K562 (cell line): Measurements from ENCODE around the gene ALG14. TPM values are rescaled to one million over a fixed set of nuclear protein-coding genes. Genes with fewer than 3 reads are reported as not detected.

Source experiments
- BHLHE40 ChIP-seq: IDR thresholded peaks from 2 replicates; pipeline ENCODE4 v1.6.1; 2011; ENCODE audit warnings: low read length, improper control_type of control experiment
- C11orf30 ChIP-seq: fragments of 450-650 bp; IDR thresholded peaks from 2 replicates; pipeline ENCODE4 v1.6.1; 2016; ENCODE audit warnings: low read depth, mild to moderate bottlenecking
- CREBBP ChIP-seq: IDR thresholded peaks from one replicate; pipeline ENCODE4 v1.6.1; 2012; ENCODE audit warnings: low read depth, mild to moderate bottlenecking, control low read depth, inconsistent platforms, low read length
- CREM ChIP-seq: IDR thresholded peaks from 2 replicates; pipeline ENCODE4 v1.6.1; 2014; ENCODE audit warnings: antibody characterized with exemption, low read depth
- E4F1 ChIP-seq: fragments of 250-450 bp; sonication (Bioruptor Pico); IDR thresholded peaks from 2 replicates; pipeline ENCODE4 v1.5.0; 2021; ENCODE audit warnings: mild to moderate bottlenecking, borderline replicate concordance
- ELF1 ChIP-seq: fragments of 200-800 bp; sonication (Bioruptor generic); IDR thresholded peaks from 2 replicates; pipeline ENCODE4 v1.6.1; 2016; ENCODE audit warnings: missing genetic modification characterization, missing compliant biosample characterization
- EP400 ChIP-seq: fragments of 450-650 bp; IDR thresholded peaks from 2 replicates; pipeline ENCODE4 v1.6.1; 2017; ENCODE audit warnings: antibody characterized with exemption, mild to moderate bottlenecking, moderate library complexity
- ETS1 ChIP-seq: conservative IDR thresholded peaks from 2 replicates; pipeline ENCODE4 v1.6.1; 2011; ENCODE audit warnings: low read depth, mild to moderate bottlenecking, low read length; ENCODE audit not compliant: control insufficient read depth
- ETV1 ChIP-seq: fragments of 450-650 bp; conservative IDR thresholded peaks from 2 replicates; pipeline ENCODE4 v1.6.1; 2016; ENCODE audit warnings: missing genetic modification characterization, control low read depth, low read depth, missing compliant biosample characterization
- HNRNPUL1 ChIP-seq: fragments of 200-400 bp; formaldehyde crosslinking; IDR thresholded peaks from 2 replicates; pipeline ENCODE4 v1.6.1; 2017; ENCODE audit warnings: low read length
- KAT7 ChIP-seq: sonication (generic); formaldehyde crosslinking; IDR thresholded peaks from 2 replicates; pipeline ENCODE4 v1.8.0; 2022; ENCODE audit warnings: missing genetic modification reagents, mild to moderate bottlenecking, borderline replicate concordance
- MCM7 ChIP-seq, 2 experiments: fragments of 450-650 bp; IDR thresholded peaks; 2 replicates each; pipeline ENCODE4 v1.6.1; 2016 to 2018
- NCOA4 ChIP-seq: fragments of 450-650 bp; IDR thresholded peaks from 2 replicates; pipeline ENCODE4 v1.6.1; 2018; ENCODE audit warnings: mild to moderate bottlenecking; ENCODE audit not compliant: partially characterized antibody
- NEUROD1 ChIP-seq: fragments of 150-350 bp; IDR thresholded peaks from 2 replicates; pipeline ENCODE4 v1.6.1; 2014; ENCODE audit warnings: borderline replicate concordance, low read length, low read depth; ENCODE audit not compliant: partially characterized antibody
- NONO ChIP-seq, 2 experiments: fragments of 200-400 bp in 1 of 2; fragments of 450-650 bp in 1 of 2; formaldehyde crosslinking in 1 of 2; IDR thresholded peaks; 2 replicates each; pipeline ENCODE4 v1.6.1; 2017; ENCODE audit warnings: low read depth in 2 of 2, mild to moderate bottlenecking in 2 of 2, moderate library complexity in 2 of 2, low read length in 1 of 2
- NR2C1 ChIP-seq, 2 experiments: fragments of 450-650 bp; IDR thresholded peaks; 2 replicates each; pipeline ENCODE4 v1.6.1; 2017; ENCODE audit warnings: mild to moderate bottlenecking in 2 of 2, antibody characterized with exemption in 1 of 2, inconsistent platforms in 1 of 2, missing compliant biosample characterization in 1 of 2, missing genetic modification characterization in 1 of 2
- NR3C1 ChIP-seq: sonication (generic); formaldehyde crosslinking; IDR thresholded peaks from 2 replicates; pipeline ENCODE4 v1.8.1; 2022; ENCODE audit warnings: missing genetic modification reagents
- POLR2B ChIP-seq: fragments of 450-650 bp; IDR thresholded peaks from 2 replicates; pipeline ENCODE4 v1.6.1; 2018; ENCODE audit warnings: low read depth; ENCODE audit not compliant: partially characterized antibody
- RBFOX2 ChIP-seq: fragments of 200-400 bp; formaldehyde crosslinking; IDR thresholded peaks from 2 replicates; pipeline ENCODE4 v1.6.1; 2017; ENCODE audit warnings: low read depth, mild to moderate bottlenecking, low read length, moderate library complexity
- RCOR1 ChIP-seq, 2 experiments: IDR thresholded peaks; 2 replicates each; pipeline ENCODE4 v1.6.1; 2012; ENCODE audit warnings: low read depth in 2 of 2, low read length in 2 of 2, borderline replicate concordance in 1 of 2, improper control_type of control experiment in 1 of 2
- RFX1 ChIP-seq: fragments of 450-650 bp; IDR thresholded peaks from 2 replicates; pipeline ENCODE4 v1.6.1; 2016; ENCODE audit warnings: mild to moderate bottlenecking, moderate library complexity
- RUNX1 ChIP-seq: sonication (generic); IDR thresholded peaks from 2 replicates; pipeline ENCODE4 v1.6.1; 2016; ENCODE audit warnings: antibody characterized with exemption, low read depth
- SMARCE1 ChIP-seq: fragments of 450-650 bp; IDR thresholded peaks from 2 replicates; pipeline ENCODE4 v1.7.1; 2016; ENCODE audit warnings: mild to moderate bottlenecking
- polyA plus RNA-seq, 8 experiments: library from polyadenylated mRNA; depleted of rRNA in 4 of 8; stranded (reverse) in 5 of 8; unstranded in 3 of 8; fragments of >200 nt; fragmentation: Nextera tagmentation in 2 of 8; fragmentation: Illumina TruSeq in 1 of 8; extraction: Ambion mirVana in 2 of 8; extraction: Trizol in 1 of 8; gene quantifications; 2 replicates each; pipeline versions ENCODE4 v1.2.1 to v1.2.3, GENCODE V29; 2011 to 2014; ENCODE audit warnings: inconsistent platforms in 1 of 8, missing spikeins in 1 of 8
- total RNA-seq, 7 experiments: library from RNA; depleted of rRNA in 6 of 7; stranded (reverse); fragments of >200 nt in 6 of 7; fragmentation: Illumina TruSeq in 2 of 7; extraction: Trizol in 2 of 7; gene quantifications; 2 replicates each; pipeline versions ENCODE4 v1.2.1 to v1.2.3, GENCODE V29; 2011 to 2021; ENCODE audit warnings: low replicate concordance in 1 of 7
- TF ChIP-seq, protein P1 (sequence below): fragments of 450-650 bp; formaldehyde crosslinking; IDR thresholded peaks from 2 replicates; pipeline ENCODE4 v1.4.0; 2020; ENCODE audit warnings: mild to moderate bottlenecking, mixed read lengths

Gene ALG14
- total and polyA plus RNA-seq, 9 of the 15 experiments (the other 6 are each of a cell fraction or from before 2014, with no cell fraction given), result 2.8 to 16.2 (median 4.9) TPM

- TF ChIP-seq ETS1 (peak; percentile 90), NR2C1 (IDR thresholded peaks at IDR 0.05) (peak; percentile 98), NR2C1 (tag; IDR thresholded peaks at IDR 0.05) (peak; percentile 99), CREM (peak; percentile 72), KAT7 (peak; percentile 93; the same call in 1 of the 2 replicates), NCOA4 (no peak), SMARCE1 (no peak), EP400 (peak; percentile 91), NR3C1 (CRISPR knock-in tag) (no peak), POLR2B (peak; percentile 69), HNRNPUL1 (no peak), C11orf30 (peak; percentile 77), BHLHE40 (peak; percentile 55), RCOR1 (IDR thresholded peaks at IDR 0.05; ENCODE audit: borderline replicate concordance in 1 of 2, low read depth in 2 of 2, low read length in 2 of 2) (peak; percentile 41 to 43; a peak in 2 of 4 replicates), RBFOX2 (peak; percentile 80), NEUROD1 (peak; percentile 75), MCM7 (IDR thresholded peaks at IDR 0.05) (peak in 1 of 2 experiments; percentile 80; a peak in 1 of 4 replicates), CREBBP (no peak), RFX1 (no peak), RUNX1 (no peak), ETV1 (tag) (peak; percentile 74; the same call in 1 of the 2 replicates), NONO (IDR thresholded peaks at IDR 0.05; ENCODE audit: low read depth in 2 of 2, low read length in 1 of 2) (no peak), E4F1 (CRISPR knock-in tag) (no peak), ELF1 (tag) (peak; percentile 95)
- TF ChIP-seq, protein P1, sequence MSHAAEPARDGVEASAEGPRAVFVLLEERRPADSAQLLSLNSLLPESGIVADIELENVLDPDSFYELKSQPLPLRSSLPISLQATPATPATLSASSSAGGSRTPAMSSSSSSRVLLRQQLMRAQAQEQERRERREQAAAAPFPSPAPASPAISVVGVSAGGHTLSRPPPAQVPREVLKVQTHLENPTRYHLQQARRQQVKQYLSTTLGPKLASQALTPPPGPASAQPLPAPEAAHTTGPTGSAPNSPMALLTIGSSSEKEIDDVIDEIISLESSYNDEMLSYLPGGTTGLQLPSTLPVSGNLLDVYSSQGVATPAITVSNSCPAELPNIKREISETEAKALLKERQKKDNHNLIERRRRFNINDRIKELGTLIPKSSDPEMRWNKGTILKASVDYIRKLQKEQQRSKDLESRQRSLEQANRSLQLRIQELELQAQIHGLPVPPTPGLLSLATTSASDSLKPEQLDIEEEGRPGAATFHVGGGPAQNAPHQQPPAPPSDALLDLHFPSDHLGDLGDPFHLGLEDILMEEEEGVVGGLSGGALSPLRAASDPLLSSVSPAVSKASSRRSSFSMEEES, result no peak
Measured at GRCh38 chr1:95072532-95073419, at the start of gene ALG14 (continued).
